ENCODE data around the gene ARHGAP12. TPM values are rescaled to one million over a fixed set of nuclear protein-coding genes. Genes with fewer than 3 reads are reported as not detected.
"Not testable (repeated sequence)": the region's sequence is repeated elsewhere in the genome, so short reads cannot be mapped to it uniquely, and the experiment has no call there.

Gene ARHGAP12, protein sequence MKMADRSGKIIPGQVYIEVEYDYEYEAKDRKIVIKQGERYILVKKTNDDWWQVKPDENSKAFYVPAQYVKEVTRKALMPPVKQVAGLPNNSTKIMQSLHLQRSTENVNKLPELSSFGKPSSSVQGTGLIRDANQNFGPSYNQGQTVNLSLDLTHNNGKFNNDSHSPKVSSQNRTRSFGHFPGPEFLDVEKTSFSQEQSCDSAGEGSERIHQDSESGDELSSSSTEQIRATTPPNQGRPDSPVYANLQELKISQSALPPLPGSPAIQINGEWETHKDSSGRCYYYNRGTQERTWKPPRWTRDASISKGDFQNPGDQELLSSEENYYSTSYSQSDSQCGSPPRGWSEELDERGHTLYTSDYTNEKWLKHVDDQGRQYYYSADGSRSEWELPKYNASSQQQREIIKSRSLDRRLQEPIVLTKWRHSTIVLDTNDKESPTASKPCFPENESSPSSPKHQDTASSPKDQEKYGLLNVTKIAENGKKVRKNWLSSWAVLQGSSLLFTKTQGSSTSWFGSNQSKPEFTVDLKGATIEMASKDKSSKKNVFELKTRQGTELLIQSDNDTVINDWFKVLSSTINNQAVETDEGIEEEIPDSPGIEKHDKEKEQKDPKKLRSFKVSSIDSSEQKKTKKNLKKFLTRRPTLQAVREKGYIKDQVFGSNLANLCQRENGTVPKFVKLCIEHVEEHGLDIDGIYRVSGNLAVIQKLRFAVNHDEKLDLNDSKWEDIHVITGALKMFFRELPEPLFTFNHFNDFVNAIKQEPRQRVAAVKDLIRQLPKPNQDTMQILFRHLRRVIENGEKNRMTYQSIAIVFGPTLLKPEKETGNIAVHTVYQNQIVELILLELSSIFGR
- polyA plus RNA-seq (ENCODE audit: insufficient read length), result 24.3 TPM

DNA sequence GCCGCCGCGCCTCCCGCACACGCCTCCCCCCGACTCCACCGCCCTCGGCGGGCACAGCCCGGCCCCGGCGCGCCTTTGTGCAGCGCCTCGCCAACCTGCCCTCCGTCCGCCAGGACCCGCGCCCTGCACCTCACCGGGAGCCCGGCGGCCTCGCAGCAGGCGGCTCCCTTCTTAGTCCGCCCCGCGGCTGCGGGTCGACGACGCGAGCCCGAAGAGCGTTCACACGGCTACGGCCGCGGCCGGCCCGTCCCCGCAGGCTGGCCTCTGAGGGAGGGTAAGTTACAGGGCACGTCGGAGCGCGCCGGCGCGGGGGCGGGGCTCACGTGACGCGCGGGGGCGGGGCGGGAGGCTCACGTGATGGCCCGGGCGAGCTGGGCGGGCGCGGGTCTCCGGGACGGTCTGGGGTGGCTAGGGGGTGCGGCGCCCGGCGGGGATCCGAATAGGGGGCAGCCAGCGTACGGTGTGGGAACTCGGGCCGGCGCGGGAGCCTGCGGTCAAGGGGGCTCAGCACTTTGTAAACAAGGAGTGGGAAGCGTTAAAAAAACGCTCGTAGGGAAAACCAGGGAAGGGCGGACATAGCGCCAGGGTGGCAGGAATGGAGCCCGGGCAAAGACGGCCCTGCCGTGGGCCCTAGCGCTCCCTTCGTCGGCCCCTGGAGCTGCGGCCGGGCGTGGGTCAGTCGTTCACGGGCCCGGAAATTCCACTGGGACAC, at the start of gene ARHGAP12:
Gene ARHGAP12 (minus strand): TSS at position 283 of the 712 bp plus-strand sequence. CDS start 19,976 bp downstream, outside the sequence.
- no peak for DNase-seq (ENCODE audit: low read depth)

DNA sequence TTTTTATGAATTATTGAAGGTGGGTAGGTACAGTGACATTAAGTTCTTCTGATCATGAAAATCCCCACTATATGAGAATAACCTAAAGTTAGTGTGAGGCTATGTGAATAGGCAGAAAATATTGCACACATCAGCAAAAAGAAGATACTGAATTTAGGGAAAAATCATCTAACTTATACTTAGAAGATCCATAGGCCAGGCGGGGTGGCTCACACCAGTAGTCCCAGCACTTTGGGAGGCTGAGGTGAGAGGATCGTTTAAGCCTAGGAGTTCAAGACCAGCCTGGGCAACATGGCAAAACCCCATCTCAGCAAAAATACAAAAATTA, 49.5 kb upstream of the ARHGAP12 start:
- no peak for DNase-seq (ENCODE audit: low read depth)

DNA sequence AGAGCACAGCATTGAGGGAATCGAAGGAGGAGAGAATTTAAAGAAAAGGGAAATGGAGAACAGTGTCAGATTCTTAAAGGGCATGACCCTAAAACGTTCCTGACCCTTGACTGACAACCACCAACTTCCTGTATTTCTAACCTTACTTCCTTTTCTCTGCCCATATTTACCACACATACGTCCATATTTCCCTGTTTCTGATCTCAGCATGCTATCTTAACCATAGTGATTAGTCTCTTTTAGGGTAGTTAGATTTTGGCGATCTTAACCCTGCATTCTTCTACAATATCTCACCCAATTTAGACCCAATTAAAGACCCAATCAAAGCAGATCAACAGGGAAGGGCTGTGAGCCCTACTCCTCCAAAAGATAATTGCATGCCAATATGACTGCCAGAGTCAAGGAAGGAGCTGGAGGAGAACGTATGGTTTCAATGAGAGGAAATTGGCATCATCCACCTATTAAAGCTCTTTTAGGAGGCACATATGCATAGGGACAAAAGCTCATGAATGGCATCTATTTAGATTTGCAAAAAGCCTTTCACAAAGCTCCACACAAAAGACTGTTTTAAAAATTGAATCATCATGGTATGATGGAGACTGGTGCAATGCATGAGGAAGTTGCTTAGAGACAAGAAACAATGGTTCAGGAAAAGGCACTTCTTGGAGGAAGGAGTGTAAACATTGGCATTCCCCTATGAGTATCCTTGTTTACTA, 49.0 kb upstream of the ARHGAP12 start:
- DNase-seq (ENCODE audit: low read depth), result no peak

DNA sequence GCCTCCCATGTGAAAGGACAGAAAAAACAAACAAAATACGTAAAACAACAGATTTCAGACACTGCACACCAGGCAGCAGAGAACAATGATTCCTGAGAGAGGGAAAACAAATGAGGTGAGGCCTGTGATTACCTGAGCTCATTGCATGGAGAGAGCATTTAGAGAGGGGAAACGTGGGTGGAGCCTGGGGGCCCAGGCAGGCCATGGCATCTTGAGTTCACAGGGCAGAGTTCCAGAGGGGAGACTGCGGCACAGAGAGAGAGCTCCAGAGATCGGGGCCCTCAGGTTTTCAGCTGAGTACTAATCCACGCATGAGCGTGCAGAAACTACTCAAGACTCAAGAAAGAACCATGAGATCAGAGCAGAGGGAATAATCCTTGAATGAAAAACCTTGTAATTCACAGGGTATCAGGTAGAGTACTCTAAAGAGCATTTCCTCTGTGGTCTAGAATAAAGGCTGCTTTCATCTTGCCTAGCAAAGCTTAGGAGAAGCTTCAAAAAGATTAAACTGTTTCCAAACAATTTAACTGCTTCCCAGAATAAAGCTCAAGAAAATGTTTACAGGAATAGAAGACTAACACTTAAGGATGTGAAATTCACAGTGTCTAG, 46.6 kb upstream of the ARHGAP12 start:
- DNase-seq (ENCODE audit: low read depth), result no peak

DNA sequence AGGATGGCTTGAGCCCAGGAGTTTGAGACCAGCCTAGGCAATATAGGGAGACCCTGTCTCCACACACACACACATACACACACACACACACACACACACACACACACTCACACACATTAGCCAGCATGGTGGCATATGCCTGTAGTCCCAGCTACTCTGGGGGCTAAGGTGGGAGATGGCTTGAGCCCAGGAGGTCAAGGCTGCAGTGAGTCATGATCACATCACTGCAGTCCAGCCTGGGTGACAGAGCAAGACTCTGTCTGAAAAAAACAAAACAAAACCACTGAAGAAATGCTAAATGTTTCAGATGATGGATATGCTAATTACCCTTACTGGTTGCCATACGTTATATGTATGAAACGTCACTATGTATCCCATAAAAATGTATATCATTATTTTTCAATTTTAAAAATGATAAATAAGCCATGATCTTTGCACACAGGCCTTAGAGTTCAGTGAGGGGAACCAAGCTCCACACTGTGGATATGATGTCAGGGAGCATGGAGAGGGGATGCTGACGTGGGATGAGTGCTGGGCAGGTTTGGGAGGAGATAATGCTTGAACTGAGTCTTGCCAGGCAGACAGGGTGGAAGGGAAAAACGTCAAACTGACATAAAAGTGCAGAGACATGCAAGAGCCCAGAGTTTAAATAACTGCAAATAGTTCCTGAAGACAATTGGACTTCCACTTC, 45.9 kb upstream of the ARHGAP12 start:
- no peak for DNase-seq (ENCODE audit: low read depth)

DNA sequence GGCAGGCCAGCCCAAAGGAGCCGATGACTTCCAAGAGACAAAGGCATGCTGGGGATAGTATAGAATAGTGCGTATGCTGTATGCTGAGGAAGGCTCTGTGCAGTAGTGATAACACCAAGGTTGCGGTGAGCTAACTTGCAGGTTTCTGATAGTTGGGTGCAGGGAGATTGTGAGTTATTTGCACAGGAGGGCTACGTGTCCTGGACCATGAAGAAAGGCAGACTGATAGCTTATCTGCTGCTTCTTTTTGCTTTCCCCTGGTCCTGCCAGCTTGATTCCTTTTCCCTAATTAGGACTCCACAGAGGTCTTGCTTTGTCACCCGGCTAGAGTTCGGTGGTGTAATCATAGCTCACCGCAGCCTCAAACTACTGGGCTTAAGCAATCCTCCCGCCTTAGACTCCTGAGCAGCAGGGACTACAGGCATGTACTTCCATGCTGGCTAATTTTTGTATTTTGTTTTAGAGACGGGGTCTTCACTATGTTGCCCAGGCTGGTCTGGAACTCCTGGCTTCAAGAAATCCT, 43.9 kb upstream of the ARHGAP12 start:
- DNase-seq (ENCODE audit: low read depth), result no peak

DNA sequence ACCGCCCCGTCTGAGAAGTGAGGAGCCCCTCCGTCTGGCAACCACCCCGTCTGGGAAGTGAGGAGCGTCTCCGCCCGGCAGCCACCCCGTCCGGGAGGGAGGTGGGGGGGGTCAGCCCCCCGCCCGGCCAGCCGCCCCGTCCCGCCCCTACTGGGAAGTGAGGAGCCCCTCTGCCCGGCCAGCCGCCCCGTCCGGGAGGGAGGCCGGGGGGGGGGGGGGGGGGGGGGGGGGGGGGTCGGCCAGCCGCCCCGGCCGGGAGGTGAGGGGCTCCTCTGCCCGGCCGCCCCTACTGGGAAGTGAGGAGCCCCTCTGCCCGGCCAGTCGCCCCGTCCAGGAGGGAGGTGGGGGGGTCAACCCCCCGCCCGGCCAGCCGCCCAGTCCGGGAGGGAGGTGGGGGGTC, 41.2 kb upstream of the ARHGAP12 start:
- not testable (repeated sequence) for DNase-seq (ENCODE audit: low read depth)

DNA sequence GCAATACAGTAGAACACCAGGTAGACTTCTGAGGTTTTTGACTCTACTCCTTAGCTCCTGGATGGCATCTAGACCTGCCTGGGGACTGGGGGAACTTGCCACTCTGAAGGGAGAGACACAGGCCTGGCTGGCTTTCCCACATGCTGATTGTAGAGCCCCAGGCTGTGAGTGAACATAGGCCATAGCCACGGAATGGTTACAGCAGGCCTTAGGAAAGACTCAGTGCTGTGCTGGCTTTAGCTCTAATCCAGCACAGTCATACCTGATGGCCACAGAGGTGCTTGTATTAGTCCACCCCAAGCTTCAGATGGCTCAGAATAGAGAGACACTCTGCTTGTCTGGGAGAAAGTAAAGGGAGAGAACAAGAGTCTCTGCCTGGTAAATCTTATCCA, 35.0 kb upstream of the ARHGAP12 start:
- no peak for DNase-seq (ENCODE audit: low read depth)

DNA sequence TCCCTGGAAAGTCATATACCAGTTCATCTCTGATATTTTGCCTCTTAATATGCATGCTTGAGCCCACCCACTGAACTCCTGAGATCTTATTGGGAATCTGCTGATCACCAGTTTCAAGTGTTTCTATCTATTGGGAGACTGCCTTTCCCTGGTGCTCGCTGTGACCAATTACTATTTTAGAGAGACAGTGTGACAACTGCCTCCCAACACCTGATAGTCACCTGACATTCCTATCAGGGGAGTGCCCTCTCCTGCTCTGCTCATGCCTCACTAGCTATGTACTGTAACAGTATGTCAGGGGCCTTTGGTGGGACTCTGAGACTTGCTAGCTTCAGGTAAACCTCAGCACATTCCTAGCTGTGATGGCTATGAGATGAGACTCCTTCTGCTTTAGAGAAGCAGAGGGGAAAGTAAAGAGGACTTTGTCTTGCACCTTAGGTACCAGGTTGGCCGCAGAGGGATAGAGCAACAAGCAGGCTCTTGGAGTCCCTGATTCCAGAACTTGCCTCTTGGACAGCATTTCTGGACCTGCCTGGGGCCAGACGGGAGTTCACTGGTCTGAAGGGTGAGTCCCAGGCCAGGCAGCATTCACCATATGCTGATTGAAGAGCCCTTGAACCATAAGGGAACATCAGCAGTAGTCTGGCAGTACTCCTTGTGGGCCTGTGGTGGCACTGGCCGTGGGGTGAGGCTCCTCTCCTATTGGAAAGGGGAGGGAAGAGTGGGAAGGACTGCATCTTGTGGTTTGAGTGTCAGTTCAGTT, 34.4 kb upstream of the ARHGAP12 start:
- DNase-seq (ENCODE audit: low read depth), result no peak

DNA sequence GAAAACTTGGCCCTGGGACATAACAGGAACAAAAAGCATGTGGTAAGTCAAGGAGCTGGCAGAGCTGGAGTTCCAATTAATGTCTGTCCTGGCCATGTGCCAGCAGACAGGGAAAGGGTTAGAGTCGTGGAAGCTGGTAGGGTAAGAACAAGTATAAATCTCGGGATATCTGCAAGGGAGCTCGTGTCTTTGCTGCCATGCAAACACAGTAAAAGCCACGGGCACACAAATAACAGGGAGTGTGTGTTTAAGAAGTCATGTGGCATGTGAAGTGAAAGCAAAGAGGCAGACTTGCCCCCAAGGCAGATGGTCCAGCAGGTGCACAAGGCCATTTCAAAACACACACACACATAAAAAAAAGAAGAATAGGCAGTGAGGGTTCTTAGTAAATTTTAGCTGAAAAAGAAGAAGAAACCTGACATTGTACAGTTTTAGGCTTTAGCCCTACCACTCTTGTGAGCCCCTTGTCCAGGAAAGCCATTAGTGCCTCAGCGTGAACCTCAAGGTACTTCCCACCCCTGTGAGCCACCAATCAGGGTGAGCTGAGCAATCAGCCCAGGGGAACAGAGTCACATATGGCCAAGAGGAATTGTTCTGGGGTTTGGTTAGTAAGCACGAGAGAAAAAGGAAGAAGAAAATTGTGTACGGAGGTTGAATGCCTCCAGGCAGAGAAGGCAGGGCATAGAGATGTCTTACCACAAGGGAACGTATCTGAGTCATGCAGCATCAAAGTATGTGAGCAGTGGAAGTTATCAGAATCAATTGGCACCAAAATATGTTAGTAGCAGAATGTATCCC, 32.8 kb upstream of the ARHGAP12 start:
- no peak for DNase-seq (ENCODE audit: low read depth)

DNA sequence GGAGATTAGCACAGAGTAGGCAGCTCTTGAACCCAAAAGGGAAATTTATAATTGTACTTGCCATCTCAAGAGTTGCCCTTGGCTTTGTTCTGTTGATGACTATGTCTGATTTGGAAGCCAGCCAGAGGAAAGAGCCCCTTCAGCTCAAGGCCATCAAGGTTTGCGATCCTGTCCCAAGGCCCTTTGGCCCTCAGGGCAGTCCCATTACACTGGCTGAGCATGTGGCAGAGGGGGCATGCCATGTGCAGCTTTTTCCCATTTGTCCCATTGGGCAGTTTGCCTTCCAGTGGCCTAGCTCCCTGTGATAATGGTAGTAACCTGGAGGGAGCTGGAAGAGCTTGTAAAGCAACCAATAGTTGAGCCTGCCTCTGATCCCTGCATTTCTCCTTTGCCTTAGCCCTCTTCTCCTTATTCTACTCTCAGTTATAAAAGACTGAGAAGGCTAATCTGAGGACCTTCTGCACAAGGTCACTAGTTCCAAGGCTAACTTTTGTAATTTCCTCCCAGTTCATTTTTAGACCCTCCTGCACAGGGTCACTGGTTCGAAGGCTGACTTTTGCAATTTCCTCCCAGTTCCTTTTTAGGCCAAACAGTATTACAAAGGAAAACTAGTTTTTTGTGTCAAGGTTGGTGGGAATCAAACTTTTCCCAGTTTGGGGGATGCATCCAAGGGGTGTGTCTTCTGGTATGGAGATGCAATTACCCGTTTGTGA, 31.0 kb upstream of the ARHGAP12 start:
- no peak for DNase-seq (ENCODE audit: low read depth)

DNA sequence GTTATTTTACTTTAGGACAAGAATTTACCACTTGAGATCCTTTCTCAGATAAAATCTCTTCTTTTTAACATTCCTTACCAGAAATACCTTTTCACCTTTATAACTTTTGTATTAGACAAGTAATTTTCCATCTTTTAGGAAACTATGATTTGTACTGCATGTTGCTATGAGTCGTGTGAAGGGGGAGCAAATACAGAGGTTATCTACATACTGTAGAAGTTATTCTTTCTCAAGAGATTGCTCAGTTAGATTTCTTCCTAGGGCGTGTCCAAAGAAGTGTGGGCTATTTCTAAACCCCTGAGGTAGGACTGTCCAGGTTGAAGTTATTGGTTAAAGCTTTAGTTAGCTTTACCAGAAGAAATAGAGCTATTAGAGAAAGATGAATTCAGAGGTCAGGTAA, 30.2 kb upstream of the ARHGAP12 start:
- no peak for DNase-seq (ENCODE audit: low read depth)

DNA sequence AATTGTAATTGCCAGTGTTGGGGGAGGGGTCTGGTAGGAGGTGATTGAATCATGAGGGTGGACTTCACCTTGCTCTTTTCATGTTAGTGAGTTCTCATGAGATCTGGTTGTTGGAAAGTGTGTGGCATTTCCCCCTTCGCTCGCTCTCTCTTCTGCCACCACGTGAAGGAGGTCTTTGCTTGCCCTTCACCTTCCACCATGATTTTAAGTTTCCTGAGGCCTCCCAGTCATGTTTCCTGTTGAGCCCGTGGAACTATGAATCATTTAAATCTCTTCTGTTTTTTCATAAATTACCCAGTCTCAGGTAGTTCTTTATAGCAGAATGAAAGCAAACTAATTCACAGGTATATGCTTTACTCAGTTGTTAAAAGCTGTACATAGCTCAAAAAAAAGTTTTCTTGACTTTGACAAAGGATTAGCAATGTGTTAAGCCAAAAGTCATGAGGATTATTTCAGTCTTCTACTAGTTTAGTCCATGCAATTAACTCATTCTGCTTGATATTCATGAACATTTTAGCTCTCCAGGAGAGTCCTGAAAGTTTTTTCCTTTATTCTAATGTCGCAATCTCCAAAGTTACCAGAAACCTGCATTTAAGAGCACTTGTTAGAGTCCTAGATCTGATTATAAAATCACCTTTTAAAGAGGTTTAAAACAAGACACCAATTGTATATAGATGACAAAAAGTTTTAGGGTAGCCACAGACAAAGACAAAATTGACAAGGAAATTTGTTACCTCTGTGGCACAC, 27.7 kb upstream of the ARHGAP12 start:
- DNase-seq (ENCODE audit: low read depth), result no peak

DNA sequence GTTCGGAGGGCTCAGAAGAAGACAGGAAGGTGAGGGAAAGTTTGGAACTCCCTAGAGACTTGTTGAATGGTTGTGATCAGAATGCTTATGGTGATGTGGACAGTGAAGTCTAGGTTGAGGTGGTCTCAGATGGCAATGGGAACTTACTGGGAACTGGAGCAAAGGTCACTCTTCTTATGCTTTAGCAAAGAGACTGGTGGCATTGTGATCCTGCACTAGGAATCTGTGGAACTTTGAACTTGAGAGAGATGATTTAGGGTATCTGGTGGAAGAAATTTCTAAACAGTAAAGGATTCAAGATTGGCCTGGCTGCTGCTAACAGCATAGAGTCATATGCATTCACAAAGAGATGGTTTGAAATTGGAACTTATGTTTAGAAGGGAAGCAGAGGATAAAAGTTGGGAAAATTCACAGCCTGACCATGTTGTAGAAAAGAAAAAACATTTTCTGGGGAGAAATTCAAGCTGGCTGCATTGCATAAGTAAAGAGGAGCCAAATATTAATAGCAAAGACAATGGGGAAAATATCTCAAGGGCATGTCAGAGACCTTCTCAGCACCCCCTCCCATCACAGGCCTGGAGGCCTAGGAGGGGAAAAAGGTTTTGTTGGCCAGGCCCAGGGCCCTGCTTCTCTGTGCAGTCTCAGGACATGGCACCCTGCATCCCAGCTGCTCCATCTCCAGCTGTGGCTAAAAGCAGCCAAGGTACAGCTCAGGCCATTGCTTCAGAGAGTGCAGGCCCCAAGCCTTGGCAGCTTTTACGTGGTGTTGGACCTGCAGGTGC, 26.0 kb upstream of the ARHGAP12 start:
- DNase-seq (ENCODE audit: low read depth), result no peak

DNA sequence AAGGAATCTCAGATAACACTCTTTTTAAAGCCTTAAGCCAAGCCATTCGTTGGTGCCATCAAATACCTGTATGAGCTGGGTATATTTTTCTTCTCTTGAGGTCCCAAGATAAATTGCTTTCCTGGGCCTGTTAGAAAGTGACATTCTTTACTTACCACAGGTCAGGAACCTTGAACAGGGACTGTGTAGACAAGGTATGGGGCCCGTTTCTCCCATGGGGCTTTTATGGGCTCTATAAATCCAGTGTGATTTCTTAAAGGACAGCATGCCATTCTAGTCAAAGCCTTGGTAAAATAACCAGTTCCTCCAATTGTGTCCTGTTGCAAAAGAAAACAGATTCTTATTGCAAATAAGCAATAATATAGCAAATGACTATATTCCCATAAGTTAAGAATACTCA, 24.8 kb upstream of the ARHGAP12 start:
- DNase-seq (ENCODE audit: low read depth), result no peak

DNA sequence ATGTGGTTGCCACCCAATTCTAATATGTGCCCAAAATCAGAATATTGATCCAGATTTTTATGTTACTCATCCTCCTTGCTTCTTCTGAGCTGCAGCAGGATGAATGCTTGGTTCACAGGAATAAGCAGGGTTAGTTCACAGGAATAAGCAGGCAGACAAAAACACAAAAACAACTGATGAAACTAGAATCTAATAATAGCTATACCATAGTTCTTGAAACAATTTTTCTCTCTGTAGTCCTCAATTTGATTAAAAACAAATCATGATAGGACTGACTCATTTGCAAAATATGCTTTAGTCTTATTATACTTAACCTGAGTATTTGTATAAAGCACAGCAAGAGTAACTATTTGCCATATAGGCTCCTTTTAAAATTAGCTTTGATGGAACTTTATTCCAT, 24.4 kb upstream of the ARHGAP12 start:
- DNase-seq (ENCODE audit: low read depth), result no peak

DNA sequence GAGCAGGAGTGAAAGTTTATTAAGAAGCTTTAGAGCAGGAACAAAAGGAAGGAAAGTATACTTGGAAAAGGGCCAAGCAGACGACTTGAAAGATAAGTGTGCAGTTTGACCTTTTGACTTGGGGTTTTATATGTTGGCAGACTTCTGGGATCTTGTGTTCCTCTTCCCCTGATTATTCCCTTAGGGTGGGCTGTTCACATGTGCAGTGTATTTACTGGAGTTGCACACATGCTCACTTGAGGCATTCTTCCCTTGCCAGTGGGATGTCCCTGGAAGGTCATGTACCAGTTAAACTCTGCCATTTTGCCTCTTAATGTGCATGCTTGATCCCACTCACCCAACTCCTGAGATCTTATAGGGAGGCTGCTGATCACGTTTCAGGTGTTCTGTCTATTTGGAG, 23.4 kb upstream of the ARHGAP12 start:
- no peak for DNase-seq (ENCODE audit: low read depth)

Data from forelimb muscle (tissue), 1 donor.